H1 (cell line): Measurements from ENCODE around the gene GSG1L.

ENCODE experiments used
- POLR2AphosphoS5 ChIP-seq: IDR thresholded peaks from 2 replicates; pipeline ENCODE4 v1.6.1; 2011; ENCODE audit warnings: low read depth, low read length
- RAD21 ChIP-seq, 2 experiments: IDR thresholded peaks in 1 of 2; conservative IDR thresholded peaks in 1 of 2; 2 replicates each; pipeline ENCODE4 v1.6.1; 2011; ENCODE audit warnings: low read depth in 2 of 2, low read length in 2 of 2, improper control_type of control experiment in 1 of 2, inconsistent platforms in 1 of 2, mild to moderate bottlenecking in 1 of 2, moderate library complexity in 1 of 2
- RNF2 ChIP-seq: fragments of 200-900, 300-1000 bp; sonication (generic); IDR thresholded peaks from 2 replicates; pipeline ENCODE4 v1.7.1; 2016; ENCODE audit warnings: borderline replicate concordance, low read depth, mild to moderate bottlenecking, antibody characterized with exemption, low read length; ENCODE audit not compliant: poor library complexity, severe bottlenecking; ENCODE audit errors: missing control alignments
- RXRA ChIP-seq: IDR thresholded peaks from 2 replicates; pipeline ENCODE4 v1.6.1; 2011; ENCODE audit warnings: low read depth, mild to moderate bottlenecking, low read length, moderate library complexity; ENCODE audit not compliant: insufficient read depth
- TF ChIP-seq, protein P1 (sequence below), 3 experiments: IDR thresholded peaks; 1 replicate in 2 of 3; 2 replicates in 1 of 3; pipeline versions ENCODE4 v1.5.1 to v1.6.1; 2011; ENCODE audit warnings: low read length in 3 of 3, mild to moderate bottlenecking in 3 of 3, inconsistent platforms in 2 of 3, low read depth in 1 of 3, moderate library complexity in 1 of 3; ENCODE audit not compliant: insufficient read depth in 1 of 3; ENCODE audit errors: control extremely low read depth in 1 of 3
- TF ChIP-seq, protein P2 (sequence below): IDR thresholded peaks from 2 replicates; pipeline ENCODE4 v1.6.1; 2011; ENCODE audit warnings: low read length, improper control_type of control experiment

DNA sequence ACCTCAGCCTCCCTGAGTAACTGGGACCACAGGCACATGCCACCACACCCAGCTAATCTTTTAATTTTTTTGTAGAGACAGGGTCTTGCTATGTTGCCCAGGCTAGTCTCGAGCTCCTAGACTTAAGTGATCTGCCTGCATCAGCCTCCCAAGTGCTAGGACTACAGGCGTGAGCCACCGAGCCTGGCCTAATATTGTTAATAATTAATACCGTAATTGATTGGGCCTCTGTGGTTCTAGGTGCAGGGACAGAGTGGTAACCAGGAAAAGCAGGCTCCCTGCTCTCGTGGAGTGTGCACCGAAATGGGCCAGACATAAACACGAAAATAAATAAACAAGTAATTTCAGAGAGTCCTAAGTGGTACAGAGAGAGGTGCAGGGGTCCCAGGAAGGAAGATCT, 241.0 kb downstream of the GSG1L start:
- TF ChIP-seq, protein P1, sequence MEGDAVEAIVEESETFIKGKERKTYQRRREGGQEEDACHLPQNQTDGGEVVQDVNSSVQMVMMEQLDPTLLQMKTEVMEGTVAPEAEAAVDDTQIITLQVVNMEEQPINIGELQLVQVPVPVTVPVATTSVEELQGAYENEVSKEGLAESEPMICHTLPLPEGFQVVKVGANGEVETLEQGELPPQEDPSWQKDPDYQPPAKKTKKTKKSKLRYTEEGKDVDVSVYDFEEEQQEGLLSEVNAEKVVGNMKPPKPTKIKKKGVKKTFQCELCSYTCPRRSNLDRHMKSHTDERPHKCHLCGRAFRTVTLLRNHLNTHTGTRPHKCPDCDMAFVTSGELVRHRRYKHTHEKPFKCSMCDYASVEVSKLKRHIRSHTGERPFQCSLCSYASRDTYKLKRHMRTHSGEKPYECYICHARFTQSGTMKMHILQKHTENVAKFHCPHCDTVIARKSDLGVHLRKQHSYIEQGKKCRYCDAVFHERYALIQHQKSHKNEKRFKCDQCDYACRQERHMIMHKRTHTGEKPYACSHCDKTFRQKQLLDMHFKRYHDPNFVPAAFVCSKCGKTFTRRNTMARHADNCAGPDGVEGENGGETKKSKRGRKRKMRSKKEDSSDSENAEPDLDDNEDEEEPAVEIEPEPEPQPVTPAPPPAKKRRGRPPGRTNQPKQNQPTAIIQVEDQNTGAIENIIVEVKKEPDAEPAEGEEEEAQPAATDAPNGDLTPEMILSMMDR (IDR thresholded peaks at IDR 0.05; ENCODE audit: control extremely low read depth in 1 of 3, insufficient read depth in 1 of 3, low read depth in 1 of 3, low read length in 3 of 3): no peak
- TF ChIP-seq POLR2AphosphoS5 (no peak), RXRA (no peak), RNF2 (no peak), RAD21 (IDR thresholded peaks at IDR 0.05 in 1 of 2, conservative IDR thresholded peaks at IDR 0.05 in 1 of 2; ENCODE audit: low read depth in 2 of 2, low read length in 2 of 2) (no peak)
- TF ChIP-seq, protein P2, sequence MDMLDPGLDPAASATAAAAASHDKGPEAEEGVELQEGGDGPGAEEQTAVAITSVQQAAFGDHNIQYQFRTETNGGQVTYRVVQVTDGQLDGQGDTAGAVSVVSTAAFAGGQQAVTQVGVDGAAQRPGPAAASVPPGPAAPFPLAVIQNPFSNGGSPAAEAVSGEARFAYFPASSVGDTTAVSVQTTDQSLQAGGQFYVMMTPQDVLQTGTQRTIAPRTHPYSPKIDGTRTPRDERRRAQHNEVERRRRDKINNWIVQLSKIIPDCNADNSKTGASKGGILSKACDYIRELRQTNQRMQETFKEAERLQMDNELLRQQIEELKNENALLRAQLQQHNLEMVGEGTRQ: no peak
